Heart left ventricle (tissue), 13 donors: ENCODE data around the gene EMILIN3.

ENCODE experiments used
- POLR2A ChIP-seq, 2 donors: fragments of 450-650 bp; IDR thresholded peaks; one replicate each; pipeline ENCODE4 v1.6.1; 2017; ENCODE audit warnings: antibody characterized with exemption in 2 of 2, mild to moderate bottlenecking in 2 of 2, moderate library complexity in 2 of 2
- TF ChIP-seq, protein P1 (sequence below), 12 donors: fragments of 200-600 bp; sonication (generic) in 4 of 12; IDR thresholded peaks; one replicate each; pipeline versions ENCODE4 v1.5.0 to v1.8.0; 2018 to 2022; ENCODE audit warnings: antibody characterized with exemption in 12 of 12, mild to moderate bottlenecking in 5 of 12
- donor health status: ischemic (EF 13 %, LVEDD 7.1; RV severe dilation, severe dysfunction).
- donor health status: DM: no; HTN: yes; CAD: no.
- donor health status: DM: no; HTN: no; CAD: no.
- donor health status: ischemic (EF 25% LVEDD 6.9; RV normal size, moderate dysfunction).
- donor health status: ischemic (EF 25% LVEDD 5.7; RV mildly dilated, moderate dysfunction).
- donor health status: ischemic (EF 35%, LVEDD 5.7; RV mildly dilated, moderate dysfunction).
- donor health status: nonischemic (EF 11% LVEDD 7.7; RV severe dilation, severe dysfunction).
- donor health status: DM: yes; HTN: yes; CAD: no.
- donor health status: PGD.
- donor health status: ischemic (EF 29% LVEDD 5.4; RV normal size, mild dysfunction).
- donor health status: nonischemic (EF 23%, LVEDD 6.1; RV moderate dilation, normal function).

DNA sequence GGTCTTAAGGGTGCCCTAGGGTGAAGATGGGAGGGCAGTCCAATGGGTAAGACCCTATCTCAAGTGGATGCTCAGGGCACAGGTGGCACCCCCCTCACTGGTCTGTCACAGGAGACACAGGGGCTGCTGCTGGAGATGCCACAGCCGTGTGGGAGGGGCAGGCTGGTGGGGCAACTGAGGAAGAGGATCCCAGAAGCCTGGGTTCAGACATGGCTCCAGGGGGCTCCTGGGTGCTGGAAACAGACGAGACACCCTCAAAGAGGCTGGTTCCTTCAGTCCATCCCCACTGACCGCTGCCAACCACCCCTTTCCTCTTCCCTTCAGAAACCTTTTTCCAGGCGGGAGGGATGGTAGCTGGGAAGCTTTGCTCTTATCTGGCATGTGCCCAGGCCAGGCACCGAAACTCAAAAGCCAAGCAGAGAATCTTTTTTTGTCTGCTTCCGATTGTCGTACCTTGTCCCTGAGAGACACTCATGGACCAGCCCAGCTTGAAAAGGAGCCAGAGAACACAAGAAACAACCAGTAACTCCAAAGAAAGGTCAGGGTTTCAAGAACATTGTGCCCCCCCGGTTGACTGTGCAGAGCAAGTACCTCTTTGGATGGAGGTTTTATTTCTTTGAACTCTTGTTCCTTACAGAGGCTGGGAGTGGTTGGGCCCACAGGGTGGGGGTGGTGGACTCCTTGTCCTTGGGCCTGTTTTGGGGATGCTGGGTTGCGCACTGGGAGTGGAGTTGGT, 28.5 kb upstream of the EMILIN3 start:
- TF ChIP-seq, protein P1, sequence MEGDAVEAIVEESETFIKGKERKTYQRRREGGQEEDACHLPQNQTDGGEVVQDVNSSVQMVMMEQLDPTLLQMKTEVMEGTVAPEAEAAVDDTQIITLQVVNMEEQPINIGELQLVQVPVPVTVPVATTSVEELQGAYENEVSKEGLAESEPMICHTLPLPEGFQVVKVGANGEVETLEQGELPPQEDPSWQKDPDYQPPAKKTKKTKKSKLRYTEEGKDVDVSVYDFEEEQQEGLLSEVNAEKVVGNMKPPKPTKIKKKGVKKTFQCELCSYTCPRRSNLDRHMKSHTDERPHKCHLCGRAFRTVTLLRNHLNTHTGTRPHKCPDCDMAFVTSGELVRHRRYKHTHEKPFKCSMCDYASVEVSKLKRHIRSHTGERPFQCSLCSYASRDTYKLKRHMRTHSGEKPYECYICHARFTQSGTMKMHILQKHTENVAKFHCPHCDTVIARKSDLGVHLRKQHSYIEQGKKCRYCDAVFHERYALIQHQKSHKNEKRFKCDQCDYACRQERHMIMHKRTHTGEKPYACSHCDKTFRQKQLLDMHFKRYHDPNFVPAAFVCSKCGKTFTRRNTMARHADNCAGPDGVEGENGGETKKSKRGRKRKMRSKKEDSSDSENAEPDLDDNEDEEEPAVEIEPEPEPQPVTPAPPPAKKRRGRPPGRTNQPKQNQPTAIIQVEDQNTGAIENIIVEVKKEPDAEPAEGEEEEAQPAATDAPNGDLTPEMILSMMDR (IDR thresholded peaks at IDR 0.05) = no peak
- TF ChIP-seq POLR2A (IDR thresholded peaks at IDR 0.05) = no peak
